ENCODE data around the gene PMF1.

DNA sequence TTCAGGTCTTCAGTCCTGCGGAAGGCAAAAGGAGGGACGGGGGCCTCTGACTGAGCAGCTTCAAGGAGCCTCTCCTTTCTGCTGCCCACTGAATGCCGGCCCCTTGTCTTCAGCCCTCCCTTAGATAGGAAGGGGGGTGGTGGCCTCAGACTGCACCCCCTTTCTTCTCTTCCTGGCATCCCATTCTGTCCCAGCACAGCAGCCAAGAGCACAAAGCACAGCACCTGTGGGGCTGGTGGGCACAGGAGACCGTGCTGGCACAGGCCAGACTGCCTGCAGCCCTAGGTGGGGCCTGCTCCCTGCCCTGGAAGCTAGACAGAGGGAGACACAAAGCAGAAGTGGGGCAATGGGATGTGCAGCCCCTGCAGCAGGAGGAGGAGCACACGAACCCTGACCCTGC lies 36.8 kb downstream of the PMF1 start:
- TF ChIP-seq POLR2A (IDR thresholded peaks at IDR 0.05; ENCODE audit: low read depth, low read length) (no peak), POLR2AphosphoS5 (IDR thresholded peaks at IDR 0.05; ENCODE audit: low read depth, low read length) (no peak)
